Measurements from ENCODE around the gene FOSL1. TPM values are rescaled to one million over a fixed set of nuclear protein-coding genes. Genes with fewer than 3 reads are reported as not detected.

FOSL1 gene
- total and polyA plus RNA-seq, 2 donors (not counting 1 experiment from before 2014, with no cell fraction given), result 2.3 TPM; not detected in 1

DNA sequence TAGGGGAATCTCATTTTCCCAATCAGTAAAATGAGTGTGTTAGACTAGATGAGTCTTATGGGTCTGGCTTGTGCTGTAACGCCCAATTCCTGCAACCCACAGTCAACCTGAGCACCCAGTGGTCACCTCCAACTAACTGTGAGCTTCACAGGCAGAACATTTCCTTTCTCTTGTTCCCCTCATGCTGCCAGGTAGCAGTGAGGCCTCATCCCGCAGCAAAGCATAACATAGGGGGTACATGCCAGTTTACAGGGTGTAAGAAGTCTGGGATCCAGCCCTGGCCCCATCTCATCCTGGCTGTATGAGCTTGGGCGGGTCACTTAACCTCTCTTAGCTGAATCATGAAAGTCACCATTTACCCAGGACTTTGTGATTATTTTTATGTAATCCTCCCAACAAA is 31.3 kb downstream of the FOSL1 start:
- Histone ChIP-seq H2AFZ (ENCODE audit: insufficient read depth, low read depth, low read length, poor library complexity, severe bottlenecking) (no peak overlapping the region), H3K36me3 (replicated peaks in 1 of 2; ENCODE audit: control extremely low read depth in 1 of 2, control insufficient read depth in 1 of 2, extremely low read depth in 1 of 2, insufficient read depth in 2 of 2, low read length in 1 of 2) (peaks cover 0 to 25% of the 10 kb centered on the region in 2 experiments), H3K4me1 (ENCODE audit: control insufficient read depth in 2 of 2, insufficient read depth in 2 of 2, low read length in 2 of 2) (peaks cover 10 to 24% of the 10 kb centered on the region in 2 donors), H3K79me2 (ENCODE audit: control insufficient read depth, insufficient read depth, low read length) (no peaks in the 10 kb centered on the region), H3K4me2 (replicated peaks; ENCODE audit: low read depth, low read length, poor library complexity, severe bottlenecking) (no peak overlapping the region), H3K9ac (ENCODE audit: low read length) (no peak overlapping the region), H3K4me3 (ENCODE audit: control extremely low read depth in 1 of 5, extremely low read depth in 1 of 5, insufficient read depth in 1 of 5, low read depth in 2 of 5, low read length in 4 of 5) (no peak overlapping the region), H3K27me3 (replicated peaks in 1 of 4; ENCODE audit: control extremely low read depth in 1 of 4, control insufficient read depth in 3 of 4, insufficient read depth in 4 of 4, low read length in 3 of 4) (no peaks in the 10 kb centered on the region), H4K20me1 (ENCODE audit: control insufficient read depth, insufficient read depth, low read length, poor library complexity, severe bottlenecking) (peaks cover 10% of the 10 kb centered on the region), H3K27ac (ENCODE audit: low read length in 2 of 2) (no peak overlapping the region), H3K9me3 (ENCODE audit: control extremely low read depth in 1 of 3, control insufficient read depth in 2 of 3, insufficient read depth in 1 of 3, low read length in 2 of 3) (no peaks in the 10 kb centered on the region)
- Mint-ChIP-seq H3K4me1 (peaks cover 28% of the 10 kb centered on the region), H3K4me3 (no peak overlapping the region), H3K27ac (no peak overlapping the region), H3K9me3 (ENCODE audit: insufficient read depth) (no peaks in the 10 kb centered on the region), H3K27me3 (peaks cover 5% of the 10 kb centered on the region)
- CTCF ChIA-PET, result interaction anchor here (1.3 to 7.0 kb wide), 3 partner anchors 9 to 19 kb away, joined by 6 to 71 read pairs (median 65); partner anchors contain the start of genes CCDC85B, CFL1, FIBP and MUS81
- intact Hi-C loops (cut with micrococcal nuclease), result no loop called here
- WGBS (ENCODE audit: insufficient coverage), result 90% methylated on average over 2 of the region's 3 CpGs
- no peak for DNase-seq
- ATAC-seq (ENCODE audit: low read depth), result no peak
- no peak for TF ChIP-seq EZH2 (IDR thresholded peaks at IDR 0.05; ENCODE audit: borderline replicate concordance, insufficient read depth, low read depth, low read length, poor library complexity, severe bottlenecking)
- TF ChIP-seq, protein P1, sequence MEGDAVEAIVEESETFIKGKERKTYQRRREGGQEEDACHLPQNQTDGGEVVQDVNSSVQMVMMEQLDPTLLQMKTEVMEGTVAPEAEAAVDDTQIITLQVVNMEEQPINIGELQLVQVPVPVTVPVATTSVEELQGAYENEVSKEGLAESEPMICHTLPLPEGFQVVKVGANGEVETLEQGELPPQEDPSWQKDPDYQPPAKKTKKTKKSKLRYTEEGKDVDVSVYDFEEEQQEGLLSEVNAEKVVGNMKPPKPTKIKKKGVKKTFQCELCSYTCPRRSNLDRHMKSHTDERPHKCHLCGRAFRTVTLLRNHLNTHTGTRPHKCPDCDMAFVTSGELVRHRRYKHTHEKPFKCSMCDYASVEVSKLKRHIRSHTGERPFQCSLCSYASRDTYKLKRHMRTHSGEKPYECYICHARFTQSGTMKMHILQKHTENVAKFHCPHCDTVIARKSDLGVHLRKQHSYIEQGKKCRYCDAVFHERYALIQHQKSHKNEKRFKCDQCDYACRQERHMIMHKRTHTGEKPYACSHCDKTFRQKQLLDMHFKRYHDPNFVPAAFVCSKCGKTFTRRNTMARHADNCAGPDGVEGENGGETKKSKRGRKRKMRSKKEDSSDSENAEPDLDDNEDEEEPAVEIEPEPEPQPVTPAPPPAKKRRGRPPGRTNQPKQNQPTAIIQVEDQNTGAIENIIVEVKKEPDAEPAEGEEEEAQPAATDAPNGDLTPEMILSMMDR (IDR thresholded peaks at IDR 0.05), result no peak
- POLR2A ChIA-PET, result interaction anchor here (1.2 to 3.6 kb wide), 2 partner anchors 8 to 10 kb away, joined by 4 to 20 read pairs; partner anchors contain the start of gene MUS81

DNA sequence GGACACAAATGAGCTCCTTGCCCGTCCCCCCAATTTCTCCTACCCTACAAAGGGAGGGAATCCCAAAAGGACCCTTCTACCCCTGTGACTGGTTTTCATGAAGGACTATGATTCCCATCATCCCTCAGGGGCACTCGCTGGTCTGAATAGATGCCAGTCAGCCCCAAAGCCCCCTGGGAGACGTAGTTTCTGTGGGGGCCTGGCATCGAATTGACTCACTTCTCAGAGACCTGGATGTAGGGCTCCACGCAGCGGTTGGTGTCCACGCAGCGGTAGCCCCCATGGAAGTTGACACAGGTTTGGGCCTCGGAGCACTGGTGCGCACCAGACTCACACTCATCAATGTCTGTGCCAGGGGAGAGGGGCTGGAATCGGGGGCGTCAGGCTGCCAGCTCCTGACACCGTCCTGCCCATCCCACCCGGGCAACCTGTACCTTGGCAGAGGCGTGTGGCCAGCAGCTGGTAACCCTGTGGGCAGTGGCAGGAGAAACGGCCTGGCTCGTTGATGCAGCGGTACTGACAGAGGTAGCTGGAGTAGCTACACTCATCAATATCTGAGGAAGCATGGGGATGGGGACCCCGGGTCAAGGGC is 32.0 kb downstream of the FOSL1 start:
- intact Hi-C loops (cut with micrococcal nuclease), result no loop called here
- Histone ChIP-seq H3K27ac (ENCODE audit: low read length in 2 of 2) (no peak overlapping the region), H3K79me2 (ENCODE audit: control insufficient read depth, insufficient read depth, low read length) (peaks cover 4% of the 10 kb centered on the region), H3K27me3 (replicated peaks in 1 of 4; ENCODE audit: control extremely low read depth in 1 of 4, control insufficient read depth in 3 of 4, insufficient read depth in 4 of 4, low read length in 3 of 4) (no peaks in the 10 kb centered on the region), H3K36me3 (replicated peaks in 1 of 2; ENCODE audit: control extremely low read depth in 1 of 2, control insufficient read depth in 1 of 2, extremely low read depth in 1 of 2, insufficient read depth in 2 of 2, low read length in 1 of 2) (peaks cover 0 to 33% of the 10 kb centered on the region in 2 experiments), H2AFZ (ENCODE audit: insufficient read depth, low read depth, low read length, poor library complexity, severe bottlenecking) (no peak overlapping the region), H3K9ac (ENCODE audit: low read length) (no peak overlapping the region), H3K9me3 (ENCODE audit: control extremely low read depth in 1 of 3, control insufficient read depth in 2 of 3, insufficient read depth in 1 of 3, low read length in 2 of 3) (no peaks in the 10 kb centered on the region), H3K4me1 (ENCODE audit: control insufficient read depth in 2 of 2, insufficient read depth in 2 of 2, low read length in 2 of 2) (peaks cover 10 to 19% of the 10 kb centered on the region in 2 donors), H4K20me1 (ENCODE audit: control insufficient read depth, insufficient read depth, low read length, poor library complexity, severe bottlenecking) (peaks cover 17% of the 10 kb centered on the region), H3K4me3 (ENCODE audit: control extremely low read depth in 1 of 5, extremely low read depth in 1 of 5, insufficient read depth in 1 of 5, low read depth in 2 of 5, low read length in 4 of 5) (no peak overlapping the region), H3K4me2 (replicated peaks; ENCODE audit: low read depth, low read length, poor library complexity, severe bottlenecking) (no peak overlapping the region)
- ATAC-seq (ENCODE audit: low read depth) (peak; percentile 72), DNase-seq (no peak)
- CTCF ChIA-PET, result interaction anchor here (1.3 to 7.0 kb wide), 3 partner anchors 8 to 19 kb away, joined by 6 to 71 read pairs (median 65); partner anchors contain the start of genes CCDC85B, CFL1, FIBP and MUS81
- Mint-ChIP-seq H3K4me1 (peaks cover 21% of the 10 kb centered on the region), H3K4me3 (no peak overlapping the region), H3K27me3 (peaks cover 3% of the 10 kb centered on the region), H3K27ac (no peak overlapping the region), H3K9me3 (ENCODE audit: insufficient read depth) (no peaks in the 10 kb centered on the region)
- TF ChIP-seq EZH2 (IDR thresholded peaks at IDR 0.05; ENCODE audit: borderline replicate concordance, insufficient read depth, low read depth, low read length, poor library complexity, severe bottlenecking), result no peak
- TF ChIP-seq, protein P1 (IDR thresholded peaks at IDR 0.05), result no peak
- 92% methylated on average over 14 of the region's 19 CpGs for WGBS (ENCODE audit: insufficient coverage)
- POLR2A ChIA-PET, result interaction anchor here (3.6 kb wide), 1 partner anchor 7 kb away, joined by 20 read pairs; the partner anchor contains the start of gene MUS81
